GM21423 (cell line): ENCODE results near the gene LAIR2.
"Not testable (repeated sequence)": the region's sequence is repeated elsewhere in the genome, so short reads cannot be mapped to it uniquely, and the experiment has no call there.

ENCODE experiments used
- ATAC-seq: cut with Tn5 transposase; IDR thresholded peaks from one replicate; pipeline ENCODE4 v1.9.1; 2021; ENCODE audit warnings: mild to moderate bottlenecking, moderate library complexity; ENCODE audit not compliant: unreplicated experiment

Gene LAIR2

DNA sequence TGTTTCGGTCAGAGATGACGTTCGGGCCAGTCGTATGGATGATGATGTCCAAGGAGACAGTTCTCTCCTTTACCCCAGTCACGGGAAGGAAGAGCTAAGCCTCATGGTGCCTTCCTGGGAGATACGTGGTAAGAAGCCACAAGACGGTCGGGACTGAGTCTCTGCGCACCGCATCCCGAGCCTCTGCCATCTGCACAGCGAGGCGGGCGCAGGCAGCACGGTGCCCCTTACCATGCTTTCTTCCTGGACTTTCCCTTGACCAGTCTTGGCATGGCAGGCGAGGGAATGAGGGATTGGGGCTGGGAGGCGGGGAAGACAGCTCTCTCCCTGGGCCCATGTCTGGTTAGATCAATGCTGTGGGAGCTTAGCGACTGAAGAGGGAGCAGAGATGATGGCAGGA is 10.1 kb upstream of the LAIR2 start:
- no peak for ATAC-seq

DNA sequence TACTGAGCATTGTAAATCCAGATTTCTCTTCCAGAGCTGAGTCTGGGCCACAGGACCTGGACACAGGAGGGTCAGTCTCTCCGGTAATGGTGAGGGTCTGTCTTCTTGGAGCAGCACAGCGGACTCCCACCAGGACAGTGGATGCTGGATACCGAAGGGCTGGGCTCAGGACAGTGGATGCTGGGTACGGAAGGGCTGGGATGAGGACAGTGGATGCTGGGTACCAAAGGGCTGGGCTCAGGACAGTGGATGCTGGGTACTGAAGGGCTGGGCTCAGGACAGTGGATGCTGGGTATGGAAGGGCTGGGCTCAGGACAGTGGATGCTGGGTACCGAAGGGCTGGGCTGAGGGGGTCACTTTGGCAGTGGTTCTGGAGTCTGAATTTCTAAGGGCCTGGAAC is 9.6 kb upstream of the LAIR2 start:
- not testable (repeated sequence) for ATAC-seq

DNA sequence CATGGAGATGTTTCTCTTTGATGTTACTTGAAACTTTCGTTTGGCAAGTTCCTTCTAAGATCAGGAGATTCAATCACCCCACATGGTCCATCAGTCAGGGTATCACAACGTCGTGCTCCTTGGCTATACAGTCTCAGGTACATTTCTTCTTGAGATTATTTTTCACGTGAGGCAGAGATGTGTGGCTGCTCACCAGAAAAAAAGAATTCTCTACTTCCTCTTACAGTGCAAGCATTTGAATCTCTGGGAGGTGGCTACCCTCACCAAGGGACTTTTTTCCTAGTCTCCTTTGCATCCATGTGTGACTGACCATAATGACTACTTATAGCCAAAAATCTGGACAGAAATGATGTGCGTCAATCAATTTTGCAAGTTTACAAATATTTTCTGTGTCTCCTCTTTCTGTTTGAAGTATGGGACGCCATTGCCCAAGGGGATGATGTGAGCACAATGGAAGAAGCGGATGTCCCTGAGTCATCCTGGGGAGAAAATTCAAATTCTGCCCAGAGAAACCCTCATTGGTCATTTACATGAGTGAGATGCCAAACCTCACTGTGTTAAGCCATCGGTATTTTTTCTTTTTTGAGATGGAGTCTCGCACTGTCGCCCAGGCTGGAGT is 8.6 kb upstream of the LAIR2 start:
- no peak for ATAC-seq

DNA sequence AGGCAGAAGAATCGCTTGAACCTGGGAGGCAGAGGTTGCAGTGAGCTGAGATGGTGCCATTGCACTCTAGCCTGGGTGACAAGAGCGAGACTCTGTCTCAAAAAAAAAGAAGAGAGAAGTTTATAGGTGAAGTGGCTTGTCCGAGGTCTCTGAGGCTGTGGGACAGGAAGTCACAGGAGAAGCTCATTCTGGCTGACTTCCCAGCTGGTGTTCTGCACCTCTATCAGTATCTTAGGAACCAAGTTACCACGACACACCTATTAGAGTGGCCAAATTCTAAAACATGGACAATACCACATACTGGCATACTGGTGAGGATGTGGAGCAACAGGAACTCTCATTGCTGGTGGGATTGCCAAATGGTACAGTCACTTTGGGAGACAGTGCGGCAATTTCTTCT is 7.3 kb upstream of the LAIR2 start:
- ATAC-seq = not testable (repeated sequence)

DNA sequence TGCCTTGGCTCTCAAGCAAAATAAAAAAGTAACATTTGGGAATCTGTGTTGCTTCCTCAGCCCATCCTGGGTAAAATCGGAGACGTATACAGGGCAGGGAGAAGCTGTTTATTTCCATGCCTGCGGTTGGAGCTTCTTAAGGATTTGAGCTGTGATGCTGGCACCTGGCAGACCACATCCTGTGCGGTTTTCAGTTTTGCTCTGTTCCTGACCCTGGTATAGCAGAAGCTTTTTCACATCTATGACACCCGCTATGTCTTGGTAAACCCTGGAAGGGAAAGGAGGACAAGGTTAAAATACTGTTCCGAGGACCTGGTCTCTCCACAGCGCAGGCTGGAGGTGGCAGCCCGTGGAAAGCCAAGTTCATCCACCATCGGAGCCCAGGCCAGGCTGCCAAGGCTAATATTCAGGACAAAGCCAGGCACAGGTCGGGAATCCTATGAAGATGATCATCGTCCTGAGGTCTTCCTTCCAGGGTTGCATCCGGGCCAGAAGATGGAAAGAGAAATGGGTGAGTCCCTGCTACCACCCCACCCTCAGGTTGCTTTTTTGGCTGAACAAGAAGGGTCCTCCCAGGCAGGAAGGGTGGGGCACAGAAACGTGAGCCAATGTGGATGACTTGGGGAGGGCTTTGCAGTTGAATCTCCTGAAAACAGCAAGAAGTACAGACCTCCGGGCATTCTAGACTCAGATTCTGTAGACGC is 4.7 kb upstream of the LAIR2 start:
- not testable (repeated sequence) for ATAC-seq

DNA sequence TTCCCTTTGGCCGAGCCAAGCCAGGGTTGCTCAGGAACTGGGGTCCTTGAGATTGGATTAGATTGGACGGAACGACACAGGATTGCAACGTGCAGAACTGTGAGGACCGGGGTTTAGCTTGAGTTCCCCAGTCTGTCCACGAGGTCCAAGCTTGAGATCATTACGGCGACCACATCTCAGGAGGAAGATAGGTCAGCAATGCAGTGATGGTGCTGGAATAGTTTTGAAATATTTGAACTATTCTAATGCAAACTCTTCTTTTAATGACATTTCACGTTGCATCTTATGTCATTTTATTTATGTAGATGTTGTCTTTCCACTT is 4.2 kb upstream of the LAIR2 start:
- not testable (repeated sequence) for ATAC-seq

DNA sequence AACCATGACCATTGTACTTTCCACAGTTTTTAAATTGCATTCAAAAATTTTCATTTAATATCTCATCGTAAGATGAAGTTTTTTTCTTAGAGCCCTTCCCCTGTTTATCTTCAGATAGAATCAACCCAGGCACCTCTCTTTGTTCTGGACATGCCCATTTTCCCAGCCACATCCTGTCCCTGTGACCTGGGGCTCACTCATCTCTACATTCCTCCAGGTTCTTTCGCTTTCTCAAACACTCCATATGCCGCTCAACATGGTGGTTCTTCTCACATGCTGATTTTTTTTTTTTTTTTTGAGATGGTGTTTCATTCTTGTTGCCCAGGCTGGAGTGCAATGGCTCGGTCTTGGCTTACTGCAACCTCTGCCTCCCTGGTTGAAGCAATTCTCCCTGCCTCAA is 2.9 kb downstream of the LAIR2 start:
- not testable (repeated sequence) for ATAC-seq

DNA sequence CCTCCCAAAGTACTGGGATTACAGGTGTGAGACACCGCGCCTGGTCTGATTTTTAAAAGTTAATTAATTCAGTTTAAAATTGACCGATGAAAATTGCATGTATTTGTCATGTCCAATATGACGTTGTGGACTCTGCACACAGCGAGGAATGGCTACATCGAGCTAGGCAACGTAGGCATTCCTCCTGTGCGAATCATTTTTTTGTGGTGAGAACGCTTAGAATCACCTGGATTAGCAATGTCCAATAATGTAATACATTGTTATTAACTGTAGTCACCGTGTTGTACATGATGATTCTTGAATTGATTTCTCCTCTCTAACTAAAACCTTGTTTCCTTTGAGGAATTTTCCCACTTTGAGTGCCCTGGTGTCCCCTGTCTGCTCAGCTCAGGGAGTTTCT is 3.4 kb downstream of the LAIR2 start:
- ATAC-seq = no peak

DNA sequence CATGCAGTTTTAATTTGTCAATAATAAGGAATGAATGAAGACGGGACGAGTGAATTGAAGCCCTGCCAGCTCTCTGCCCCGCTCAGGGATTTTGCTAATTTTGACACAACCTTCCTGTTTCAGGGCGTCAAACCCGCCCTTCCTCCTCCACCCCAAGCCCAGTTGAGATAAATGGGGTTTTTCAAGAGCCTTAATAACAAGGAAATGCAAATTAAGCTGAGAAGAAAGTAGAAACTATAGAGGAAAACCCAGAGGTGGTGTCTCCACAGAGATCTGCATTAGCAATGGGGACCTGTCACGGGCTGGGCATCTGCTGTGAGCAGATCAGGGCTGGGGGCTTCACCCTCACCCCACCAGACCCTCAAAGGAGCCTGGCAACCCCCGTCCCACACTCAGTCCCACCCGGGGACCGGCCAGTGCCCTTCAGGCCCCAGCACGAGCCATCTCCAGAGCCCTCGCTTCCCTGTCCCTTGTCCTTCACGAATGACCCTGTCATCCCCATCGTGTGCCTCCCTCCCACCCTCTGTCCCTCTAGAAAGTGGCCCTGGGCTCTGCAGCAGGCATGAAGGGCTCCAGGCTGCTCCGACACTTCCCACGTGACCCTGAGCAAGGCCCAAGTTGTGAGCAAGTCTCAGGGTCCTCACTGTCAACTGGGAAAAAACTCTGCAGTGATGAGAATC is 4.5 kb downstream of the LAIR2 start:
- not testable (repeated sequence) for ATAC-seq

DNA sequence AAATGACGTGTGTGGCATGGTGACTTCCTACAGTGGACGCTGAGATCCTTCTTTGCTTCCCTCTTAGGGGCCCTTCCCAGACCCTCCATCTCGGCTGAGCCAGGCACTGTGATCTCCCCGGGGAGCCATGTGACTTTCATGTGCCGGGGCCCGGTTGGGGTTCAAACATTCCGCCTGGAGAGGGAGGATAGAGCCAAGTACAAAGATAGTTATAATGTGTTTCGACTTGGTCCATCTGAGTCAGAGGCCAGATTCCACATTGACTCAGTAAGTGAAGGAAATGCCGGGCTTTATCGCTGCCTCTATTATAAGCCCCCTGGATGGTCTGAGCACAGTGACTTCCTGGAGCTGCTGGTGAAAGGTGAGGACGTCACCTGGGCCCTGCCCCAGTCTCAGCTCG is 5.2 kb downstream of the LAIR2 start:
- no peak for ATAC-seq

DNA sequence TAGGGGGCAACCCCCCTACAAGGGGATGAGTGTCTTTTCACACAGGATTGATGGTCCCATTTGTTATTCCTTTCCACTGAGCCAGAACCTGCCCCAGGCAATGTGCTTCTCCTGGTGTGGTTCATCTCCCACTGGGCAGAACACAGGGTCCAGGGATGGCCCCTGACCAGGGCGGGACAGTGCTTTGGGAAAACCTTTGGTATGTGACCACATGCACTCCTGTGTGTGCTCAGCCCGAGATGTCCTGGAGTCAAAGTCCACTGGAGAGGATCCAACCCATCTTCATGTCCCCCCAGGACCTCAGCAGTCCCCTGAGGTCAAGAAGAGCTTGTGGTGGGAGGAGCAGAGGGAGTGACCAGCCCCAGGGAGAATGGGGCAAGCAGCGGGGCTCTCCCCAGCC is 5.9 kb downstream of the LAIR2 start:
- ATAC-seq = not testable (repeated sequence)

DNA sequence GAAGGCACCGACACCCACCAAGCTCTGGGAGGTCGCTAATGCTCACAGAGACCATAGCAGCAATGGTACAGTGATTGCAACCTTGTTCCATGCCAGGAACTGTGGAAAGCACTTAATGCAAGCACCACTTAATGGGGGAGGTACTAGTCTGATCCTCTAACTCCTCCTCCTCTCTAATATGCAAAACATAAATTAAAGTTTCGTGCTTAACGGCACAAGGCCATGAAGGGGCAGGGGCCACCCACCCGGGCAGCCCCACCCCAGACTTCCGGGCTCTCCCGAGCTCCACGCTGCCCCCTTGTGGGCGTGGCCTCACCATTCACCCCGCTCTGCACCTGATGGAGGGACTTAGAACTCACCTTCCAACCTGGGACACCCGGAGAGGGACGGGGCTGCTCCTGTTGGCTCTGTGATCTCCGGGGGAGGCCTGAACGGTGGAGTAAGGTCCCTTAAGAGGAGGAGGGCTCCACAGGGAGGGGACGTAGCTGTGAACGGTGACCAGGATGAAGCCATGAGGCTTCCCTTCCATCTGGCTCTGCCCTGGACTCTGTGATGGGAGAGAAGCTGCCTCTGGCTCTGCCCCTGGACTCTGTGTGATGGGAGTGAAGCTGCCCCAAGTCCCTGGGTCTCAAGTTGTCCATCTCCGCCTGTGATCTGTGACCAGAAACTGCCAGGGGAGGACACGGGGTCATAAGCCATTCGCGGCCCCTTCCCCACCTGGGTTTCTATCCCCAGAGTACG is 6.7 kb downstream of the LAIR2 start:
- ATAC-seq = not testable (repeated sequence)

DNA sequence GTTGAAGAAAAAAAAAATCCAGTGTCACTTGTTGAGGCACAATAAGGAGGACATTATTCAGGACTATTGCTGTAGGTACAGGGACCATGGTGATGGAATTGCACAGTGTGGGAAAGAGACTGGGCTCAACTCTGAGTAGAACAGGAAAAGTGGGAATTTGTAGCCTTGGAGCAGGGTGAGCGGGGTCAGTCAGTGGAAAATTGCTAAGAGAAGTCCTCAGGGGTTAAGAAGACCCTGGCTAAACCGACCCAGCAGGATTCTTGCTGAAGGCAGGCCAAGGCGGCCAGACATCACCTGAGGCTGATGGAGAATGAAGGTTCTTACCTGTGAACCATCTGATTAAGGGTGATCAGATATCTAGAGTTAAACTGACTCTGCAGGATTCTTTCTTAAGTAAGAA is 12.5 kb downstream of the LAIR2 start:
- ATAC-seq = no peak

DNA sequence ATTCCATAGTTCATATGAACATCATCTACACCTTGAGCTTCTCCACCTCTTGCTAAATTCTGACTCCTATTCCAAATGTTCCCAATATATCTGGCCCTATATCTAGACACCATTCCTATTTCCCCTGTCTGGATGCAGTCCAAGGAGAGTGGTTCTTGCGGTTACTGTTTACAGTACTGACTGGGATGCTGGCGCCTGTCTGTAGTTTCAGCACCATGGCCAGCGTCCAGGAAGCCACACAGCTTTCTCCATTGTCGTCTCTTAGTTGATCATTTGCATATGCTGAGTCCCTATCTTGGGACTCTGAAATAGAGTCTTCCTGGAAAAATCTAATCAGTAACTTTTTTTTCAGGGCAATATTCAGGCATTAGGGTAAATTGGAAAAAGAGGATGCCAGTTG is 14.9 kb downstream of the LAIR2 start:
- ATAC-seq = no peak

DNA sequence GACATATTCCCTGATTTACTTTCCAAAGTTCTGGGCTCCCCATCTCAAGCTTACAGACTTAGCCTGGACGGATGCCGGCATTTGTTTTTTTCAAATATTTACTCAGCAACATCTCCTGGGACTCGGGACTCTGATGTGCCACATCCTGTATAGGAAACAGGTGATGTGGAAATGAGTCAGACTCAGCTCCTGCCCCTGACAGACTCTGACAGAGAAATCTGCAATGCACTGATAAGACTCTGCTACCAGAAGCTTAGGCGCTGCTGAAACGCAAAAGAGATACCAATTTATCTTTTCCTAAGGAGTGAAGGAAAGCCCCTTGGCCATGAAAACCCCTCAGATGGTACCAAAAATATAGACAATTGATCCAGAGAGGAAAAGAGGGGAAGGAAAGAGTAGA is 16.2 kb downstream of the LAIR2 start:
- ATAC-seq = no peak

DNA sequence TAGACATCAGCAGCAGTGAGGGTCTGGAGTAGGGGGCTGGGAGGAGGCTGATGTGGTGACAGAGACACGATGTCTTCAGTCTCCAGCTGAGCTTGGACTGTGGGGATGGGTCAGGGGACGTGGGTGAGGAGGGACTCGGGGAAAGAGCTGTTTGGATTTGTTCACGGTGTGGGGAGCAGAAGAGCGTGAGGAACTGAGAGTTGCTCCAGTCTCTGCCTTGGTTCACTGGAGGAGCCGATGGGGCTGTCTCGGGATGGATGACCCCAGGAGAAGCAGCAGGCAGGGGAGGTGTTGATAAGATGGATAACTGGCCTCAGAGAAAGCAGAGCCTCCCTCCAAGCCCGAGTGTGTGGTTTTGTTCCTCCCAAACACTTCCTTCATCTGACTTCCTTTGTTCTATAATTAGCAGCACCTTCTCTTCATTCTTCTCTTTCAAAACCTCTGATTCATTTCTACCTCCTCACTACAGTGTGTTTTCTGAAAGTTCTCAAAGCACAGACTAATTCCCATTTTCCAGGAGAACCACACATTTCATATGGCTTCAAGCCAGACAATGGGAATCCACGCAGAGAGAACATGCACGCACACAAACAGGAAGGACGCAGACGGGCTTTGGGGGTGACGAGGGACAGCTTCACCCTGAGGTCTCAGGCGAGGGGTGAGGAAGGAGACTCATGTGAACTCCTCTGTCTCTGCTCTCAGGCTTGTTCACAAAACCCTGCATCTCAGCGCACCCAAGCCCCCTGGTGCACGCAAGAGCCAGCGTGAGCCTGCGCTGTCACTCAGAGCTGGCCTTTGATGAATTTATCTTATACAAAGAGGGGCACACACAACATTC is 18.6 kb downstream of the LAIR2 start:
- no peak for ATAC-seq

DNA sequence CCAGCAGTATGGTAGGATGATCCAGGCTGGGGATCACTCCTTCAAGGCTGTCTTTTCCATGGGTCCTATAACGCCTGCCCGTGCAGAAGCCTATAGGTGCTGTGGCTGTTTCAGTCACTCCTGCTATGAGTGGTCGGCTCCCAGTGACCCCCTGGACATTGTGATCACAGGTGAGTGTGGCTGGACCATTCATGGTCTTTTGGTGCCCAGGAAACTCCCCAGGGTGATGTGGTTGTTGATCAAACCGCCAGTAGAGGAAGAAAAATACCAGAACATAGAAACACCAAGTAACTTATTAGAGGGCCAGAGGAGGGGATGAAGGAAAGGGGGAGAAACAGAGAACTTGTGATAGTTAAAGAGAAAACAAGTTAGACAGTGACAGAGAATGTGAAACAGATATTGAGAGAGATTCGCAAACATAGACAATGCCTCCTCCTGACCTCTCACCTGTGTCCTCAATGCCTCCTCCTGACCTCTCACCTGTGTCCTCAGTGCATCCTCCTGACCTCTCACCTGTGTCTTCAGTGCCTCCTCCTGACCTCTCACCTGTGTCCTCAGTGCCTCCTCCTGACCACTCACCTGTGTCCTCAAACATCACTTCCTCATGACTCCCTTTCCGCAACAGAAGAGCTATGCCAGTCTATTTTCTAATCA is 19.4 kb downstream of the LAIR2 start:
- ATAC-seq = no peak

DNA sequence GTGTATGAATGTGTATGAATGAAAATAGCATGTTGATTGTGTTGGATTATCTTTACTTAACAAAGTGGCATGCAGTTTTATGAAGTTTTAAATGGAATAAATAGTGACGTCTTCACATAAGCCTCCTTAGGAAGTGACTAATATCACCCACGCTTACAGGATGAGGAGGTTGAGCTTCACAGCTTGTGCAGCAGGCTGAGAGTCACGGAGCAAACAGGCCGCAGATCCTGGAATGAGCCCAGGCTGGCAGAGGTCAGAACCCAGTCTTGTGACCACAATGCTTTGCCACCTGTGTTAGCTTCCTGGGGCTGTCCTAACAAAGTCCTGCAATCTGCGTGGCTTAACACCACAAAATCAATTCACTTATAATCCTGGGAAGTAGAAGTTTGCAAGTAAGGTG is 20.8 kb downstream of the LAIR2 start:
- no peak for ATAC-seq

DNA sequence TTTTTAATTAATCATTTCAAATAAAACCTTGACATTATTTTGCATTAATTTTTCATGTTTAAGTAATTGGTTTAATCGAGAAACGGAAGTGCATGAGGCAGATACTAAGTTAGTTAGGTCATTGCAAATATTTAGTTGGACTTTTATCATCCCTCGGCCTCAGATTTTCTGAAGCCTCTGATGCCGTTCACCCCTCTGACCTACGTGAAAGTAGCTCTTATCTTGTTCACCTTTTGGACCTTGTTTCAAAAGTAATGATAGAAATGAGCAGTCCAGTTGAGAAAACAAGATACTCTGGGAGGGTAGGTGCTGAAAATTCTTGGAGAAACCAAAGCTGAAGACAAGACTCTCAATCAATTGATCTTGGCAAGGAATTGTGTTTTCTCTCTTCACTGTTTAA is 23.0 kb downstream of the LAIR2 start:
- ATAC-seq = no peak

DNA sequence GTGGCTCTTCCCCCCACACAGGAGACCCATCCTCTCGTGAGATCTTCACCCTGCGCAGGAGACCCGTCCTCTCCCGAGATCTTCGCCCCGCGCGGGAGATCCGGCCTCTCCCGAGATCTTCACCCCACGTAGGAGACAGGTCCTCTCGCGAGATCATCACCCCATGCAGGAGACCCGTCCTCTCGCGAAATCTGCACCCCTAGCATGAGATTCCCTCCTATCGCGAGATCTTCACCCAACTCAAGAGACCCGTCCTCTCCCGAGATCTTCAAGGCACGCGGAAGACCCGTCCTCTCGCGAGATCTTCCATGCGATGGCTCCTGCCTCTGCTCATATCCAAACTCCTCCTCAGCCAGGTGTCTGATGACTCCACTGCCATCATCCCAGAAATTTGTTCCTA is 24.3 kb downstream of the LAIR2 start:
- no peak for ATAC-seq
